Skeletal muscle tissue (tissue), 4 donors: ENCODE data around the gene PROKR1. TPM values are rescaled to one million over a fixed set of nuclear protein-coding genes. Genes with fewer than 3 reads are reported as not detected.

Experiments used
- H3K27ac ChIP-seq: one replicate; pipeline ENCODE4 v1.7.0; 2013; ENCODE audit warnings: mild to moderate bottlenecking, low read depth, low read length, inconsistent platforms
- H3K27me3 ChIP-seq, 3 donors: one replicate each; pipeline ENCODE4 v1.7.0; 2013; ENCODE audit warnings: low read length in 3 of 3; ENCODE audit not compliant: control insufficient read depth in 3 of 3, insufficient read depth in 3 of 3
- H3K36me3 ChIP-seq, 3 donors: one replicate each; pipeline ENCODE4 v1.7.0; 2013; ENCODE audit warnings: low read length in 3 of 3; ENCODE audit not compliant: control insufficient read depth in 3 of 3, insufficient read depth in 3 of 3
- H3K4me1 ChIP-seq, 3 donors: one replicate each; pipeline ENCODE4 v1.7.0; 2013; ENCODE audit warnings: low read length in 3 of 3, mild to moderate bottlenecking in 3 of 3; ENCODE audit not compliant: control insufficient read depth in 3 of 3, insufficient read depth in 3 of 3
- H3K4me3 ChIP-seq, 3 donors: one replicate each; pipeline ENCODE4 v1.7.0; 2013; ENCODE audit warnings: low read length in 3 of 3
- H3K9ac ChIP-seq, 3 donors: one replicate each; pipeline ENCODE4 v1.7.0; 2013; ENCODE audit warnings: low read length in 3 of 3, mild to moderate bottlenecking in 3 of 3, moderate library complexity in 2 of 3, low read depth in 1 of 3
- H3K9me3 ChIP-seq, 3 donors: one replicate each; pipeline ENCODE4 v1.7.0; 2013; ENCODE audit warnings: low read length in 3 of 3; ENCODE audit not compliant: control insufficient read depth in 3 of 3
- total RNA-seq: library from RNA; depleted of rRNA; stranded (reverse); fragments of >200 nt; gene quantifications from one replicate; pipeline ENCODE4 v1.2.3, GENCODE V29; 2014
- donor health status: Osteomylitis.

PROKR1 gene
- total RNA-seq, 1 donor from 2014 or later, result 0.52 TPM

- no peak overlapping the region for H3K9ac ChIP-seq
These were observed 30.4 kb upstream of the PROKR1 start for GRCh38 chr2:68612765-68613519.

GRCh38 chr2:68620772-68621171 lies 22.6 kb upstream of the PROKR1 start:
- H3K4me1 ChIP-seq, result no peaks in the 10 kb centered on the region
- no peaks in the 10 kb centered on the region for H3K27me3 ChIP-seq
- H3K9ac ChIP-seq, result no peak overlapping the region
- H3K36me3 ChIP-seq, result no peaks in the 10 kb centered on the region
- H3K27ac ChIP-seq, result no peak overlapping the region
- H3K9me3 ChIP-seq, result no peaks in the 10 kb centered on the region
- no peak overlapping the region for H3K4me3 ChIP-seq

More at GRCh38 chr2:68612765-68613519, 30.4 kb upstream of the PROKR1 start:
- Histone ChIP-seq H3K27me3 (no peaks in the 10 kb centered on the region), H3K9me3 (peaks cover 0 to 3% (median 0%) of the 10 kb centered on the region in 3 donors), H3K36me3 (no peaks in the 10 kb centered on the region), H3K4me1 (no peaks in the 10 kb centered on the region), H3K4me3 (no peak overlapping the region), H3K27ac (no peak overlapping the region)

GRCh38 chr2:68623820-68624219 lies 19.6 kb upstream of the PROKR1 start:
- Histone ChIP-seq H3K4me1 (no peaks in the 10 kb centered on the region), H3K27ac (no peak overlapping the region), H3K36me3 (no peaks in the 10 kb centered on the region), H3K9me3 (peaks cover 0 to 2% (median 0%) of the 10 kb centered on the region in 3 donors), H3K27me3 (no peaks in the 10 kb centered on the region), H3K4me3 (no peak overlapping the region), H3K9ac (no peak overlapping the region)

GRCh38 chr2:68627615-68628014 lies 15.8 kb upstream of the PROKR1 start:
- Histone ChIP-seq H3K4me3 (no peak overlapping the region), H3K36me3 (no peaks in the 10 kb centered on the region), H3K4me1 (no peaks in the 10 kb centered on the region), H3K9ac (no peak overlapping the region), H3K27me3 (no peaks in the 10 kb centered on the region), H3K9me3 (peaks cover 0 to 2% (median 0%) of the 10 kb centered on the region in 3 donors), H3K27ac (no peak overlapping the region)

- Histone ChIP-seq H3K4me1 (no peaks in the 10 kb centered on the region), H3K9me3 (peaks cover 0 to 2% (median 0%) of the 10 kb centered on the region in 3 donors), H3K27me3 (no peaks in the 10 kb centered on the region), H3K36me3 (no peaks in the 10 kb centered on the region), H3K4me3 (no peak overlapping the region), H3K27ac (no peak overlapping the region), H3K9ac (no peak overlapping the region)
These were observed 11.4 kb upstream of the PROKR1 start for GRCh38 chr2:68632021-68632420.

GRCh38 chr2:68637047-68637446 lies 6.3 kb upstream of the PROKR1 start:
- Histone ChIP-seq H3K4me3 (no peak overlapping the region), H3K9ac (no peak overlapping the region), H3K27me3 (peaks cover 2 to 6% (median 2%) of the 10 kb centered on the region in 3 donors), H3K9me3 (peaks cover 0 to 3% (median 0%) of the 10 kb centered on the region in 3 donors), H3K4me1 (no peaks in the 10 kb centered on the region), H3K36me3 (no peaks in the 10 kb centered on the region), H3K27ac (no peak overlapping the region)

- Histone ChIP-seq H3K27ac (no peak overlapping the region), H3K9me3 (peaks cover 0 to 3% (median 2%) of the 10 kb centered on the region in 3 donors), H3K9ac (no peak overlapping the region), H3K36me3 (no peaks in the 10 kb centered on the region), H3K4me3 (peak overlapping the region in 1 of 3 donors; percentile 58), H3K27me3 (peaks cover 40 to 54% (median 48%) of the 10 kb centered on the region in 3 donors), H3K4me1 (peaks cover 0 to 12% (median 3%) of the 10 kb centered on the region in 3 donors)
These were observed 601 bp downstream of the PROKR1 start for GRCh38 chr2:68643874-68644485.

- Histone ChIP-seq H3K4me3 (no peak overlapping the region), H3K9ac (no peak overlapping the region), H3K27ac (no peak overlapping the region), H3K4me1 (peaks cover 0 to 12% (median 3%) of the 10 kb centered on the region in 3 donors), H3K9me3 (peaks cover 0 to 3% (median 2%) of the 10 kb centered on the region in 3 donors), H3K36me3 (no peaks in the 10 kb centered on the region), H3K27me3 (peaks cover 40 to 54% (median 48%) of the 10 kb centered on the region in 3 donors)
These were observed 2.1 kb downstream of the PROKR1 start for GRCh38 chr2:68645523-68645922.

- no peaks in the 10 kb centered on the region for H3K36me3 ChIP-seq
- no peak overlapping the region for H3K4me3 ChIP-seq
- H3K27ac ChIP-seq, result no peak overlapping the region
- no peak overlapping the region for H3K9ac ChIP-seq
- H3K4me1 ChIP-seq, result peaks cover 0 to 12% (median 3%) of the 10 kb centered on the region in 3 donors
- peaks cover 0 to 2% (median 1%) of the 10 kb centered on the region in 3 donors for H3K9me3 ChIP-seq
- H3K27me3 ChIP-seq, result peaks cover 39 to 54% (median 48%) of the 10 kb centered on the region in 3 donors
These were observed 2.9 kb downstream of the PROKR1 start for GRCh38 chr2:68646303-68646702.

GRCh38 chr2:68650645-68651044 lies 7.3 kb downstream of the PROKR1 start:
- Histone ChIP-seq H3K27ac (no peak overlapping the region), H3K4me3 (no peak overlapping the region), H3K9ac (no peak overlapping the region), H3K9me3 (peaks cover 0 to 5% (median 0%) of the 10 kb centered on the region in 3 donors), H3K27me3 (peaks cover 9 to 28% (median 13%) of the 10 kb centered on the region in 3 donors), H3K4me1 (peaks cover 0 to 4% (median 3%) of the 10 kb centered on the region in 3 donors), H3K36me3 (no peaks in the 10 kb centered on the region)
